ENCODE results near the gene VPS13D. TPM values are rescaled to one million over a fixed set of nuclear protein-coding genes. Genes with fewer than 3 reads are reported as not detected.

Gene VPS13D
- total RNA-seq, 1 experiment from 2014 or later: 29.0 TPM

DNA sequence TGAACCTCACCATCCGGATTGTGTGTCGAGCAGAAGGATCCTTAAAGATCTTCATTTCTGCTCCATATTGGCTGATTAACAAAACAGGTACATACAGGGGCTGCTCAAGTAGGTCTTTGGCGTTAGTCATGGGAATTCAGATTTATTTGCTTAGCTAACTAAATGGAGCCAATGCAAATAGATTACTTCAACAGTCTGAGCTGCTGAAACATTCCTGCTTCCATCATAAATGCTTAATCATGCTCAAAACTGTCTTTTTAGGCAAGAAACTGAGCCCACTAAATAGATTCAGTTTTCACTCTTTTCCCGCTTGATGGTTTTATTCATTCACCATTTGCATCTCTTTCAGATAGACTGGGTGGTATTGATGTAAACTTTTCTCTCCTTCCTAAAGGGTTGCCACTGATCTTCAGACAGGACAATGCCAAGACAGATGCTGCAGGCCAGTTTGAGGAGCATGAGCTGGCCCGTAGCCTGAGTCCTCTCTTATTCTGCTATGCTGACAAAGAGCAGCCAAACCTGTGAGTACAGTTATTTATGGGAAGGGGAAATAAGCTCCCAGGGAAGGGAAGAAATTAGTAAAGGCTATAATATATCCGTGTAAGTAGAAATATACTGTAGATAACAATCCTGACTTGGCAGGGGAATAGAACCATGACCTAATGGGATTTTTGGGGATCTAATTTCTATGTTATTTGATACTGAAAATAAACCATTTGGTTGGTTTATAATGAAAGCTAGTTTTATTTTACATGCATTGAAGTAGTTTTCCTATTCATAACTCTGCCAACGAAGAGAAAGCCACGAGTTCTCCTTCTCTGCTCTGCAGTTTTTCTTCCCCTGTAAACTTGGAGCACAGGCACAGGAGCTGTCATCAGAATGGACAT is 126.4 kb downstream of the VPS13D start:
- Mint-ChIP-seq H3K36me3 (peaks cover 25% of the 10 kb centered on the region), H3K4me3 (no peak overlapping the region), H3K9me3 (no peaks in the 10 kb centered on the region), H3K4me1 (peaks cover 18% of the 10 kb centered on the region), H3K27me3 (ENCODE audit: low read depth) (no peaks in the 10 kb centered on the region), H3K27ac (no peak overlapping the region)
- no peak for TF ChIP-seq ZNF219 (CRISPR knock-in tag; IDR thresholded peaks at IDR 0.05; ENCODE audit: borderline replicate concordance)
- ChIA-PET POLR2A (no interaction called here), CTCF (no interaction called here)
- ATAC-seq (no peak), DNase-seq (ENCODE audit: low spot score) (no peak)

DNA sequence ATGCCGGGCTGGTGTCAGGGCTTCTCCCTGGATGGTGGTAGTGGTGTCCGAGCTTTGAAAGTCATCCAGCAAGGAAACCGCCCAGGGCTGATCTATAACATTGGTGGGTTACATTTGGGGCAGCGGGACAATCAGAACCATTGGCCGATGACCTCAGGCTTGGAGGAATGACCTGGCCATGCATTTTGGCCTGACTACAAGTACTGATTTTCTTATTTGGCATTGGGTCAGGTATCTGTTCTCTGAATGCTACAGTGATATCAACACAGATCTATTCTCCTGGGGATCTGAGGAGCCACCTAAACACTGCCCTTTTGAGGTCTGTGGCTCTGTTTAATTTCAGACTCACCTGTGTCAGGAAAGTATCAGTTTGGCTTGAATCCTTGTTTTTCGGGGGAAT is 128.7 kb downstream of the VPS13D start:
- no peak overlapping the region for H3K27ac Mint-ChIP-seq
- DNase-seq (ENCODE audit: low spot score) (no peak), ATAC-seq (no peak)
- no peak overlapping the region; the same call in 1 of the 2 replicates for H3K4me3 Mint-ChIP-seq
- ChIA-PET POLR2A (no interaction called here), CTCF (interaction anchor here (1.3 kb wide), 1 partner anchor 19 kb away, joined by 6 read pairs; no protein-coding TSS in a partner anchor)
- peaks cover 18% of the 10 kb centered on the region for H3K4me1 Mint-ChIP-seq
- TF ChIP-seq, protein P1, sequence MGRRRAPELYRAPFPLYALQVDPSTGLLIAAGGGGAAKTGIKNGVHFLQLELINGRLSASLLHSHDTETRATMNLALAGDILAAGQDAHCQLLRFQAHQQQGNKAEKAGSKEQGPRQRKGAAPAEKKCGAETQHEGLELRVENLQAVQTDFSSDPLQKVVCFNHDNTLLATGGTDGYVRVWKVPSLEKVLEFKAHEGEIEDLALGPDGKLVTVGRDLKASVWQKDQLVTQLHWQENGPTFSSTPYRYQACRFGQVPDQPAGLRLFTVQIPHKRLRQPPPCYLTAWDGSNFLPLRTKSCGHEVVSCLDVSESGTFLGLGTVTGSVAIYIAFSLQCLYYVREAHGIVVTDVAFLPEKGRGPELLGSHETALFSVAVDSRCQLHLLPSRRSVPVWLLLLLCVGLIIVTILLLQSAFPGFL (CRISPR knock-in tag; IDR thresholded peaks at IDR 0.05; ENCODE audit: borderline replicate concordance): no peak
- no peak for TF ChIP-seq CREM (CRISPR knock-in tag; IDR thresholded peaks at IDR 0.05)
- TF ChIP-seq ZNF121 (CRISPR knock-in tag; IDR thresholded peaks at IDR 0.05): no peak
- H3K27me3 Mint-ChIP-seq (ENCODE audit: low read depth): no peaks in the 10 kb centered on the region
- peaks cover 29% of the 10 kb centered on the region for H3K36me3 Mint-ChIP-seq
- H3K9me3 Mint-ChIP-seq: no peaks in the 10 kb centered on the region

DNA sequence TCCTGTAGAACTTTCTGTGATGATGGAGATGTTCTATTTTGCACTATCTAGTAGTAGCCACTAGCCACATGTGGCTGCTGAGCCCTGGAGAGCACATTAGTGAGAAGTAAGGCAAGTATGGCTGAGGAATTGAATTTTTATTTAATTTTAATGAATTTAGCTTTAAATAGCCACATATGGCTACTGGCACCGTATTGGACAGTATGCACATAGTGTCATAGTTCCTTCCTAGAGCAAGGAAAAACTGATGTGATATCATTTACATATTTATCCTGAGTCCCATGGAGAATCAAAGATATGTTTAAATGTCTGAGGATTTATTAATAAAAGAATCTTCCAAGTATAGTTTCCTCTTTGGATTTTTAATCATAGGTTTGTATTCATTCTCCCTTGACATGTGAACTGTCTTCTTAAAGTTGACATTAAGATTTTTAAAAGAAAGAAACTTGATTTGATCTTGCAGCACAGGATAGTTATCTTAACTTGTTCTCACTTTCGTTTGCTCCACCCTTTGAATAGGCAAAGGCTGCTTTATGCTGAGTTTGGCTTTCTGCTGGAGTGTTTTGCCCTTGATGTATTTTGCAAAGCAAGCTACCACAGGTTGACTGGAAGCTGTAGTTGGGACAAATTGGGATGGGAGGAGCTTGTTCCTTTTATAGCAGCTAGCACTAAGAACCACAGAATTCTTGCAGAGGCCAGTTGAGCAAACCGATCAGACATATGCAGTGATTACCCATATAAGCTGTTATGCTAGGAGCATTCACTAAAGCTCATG is 129.7 kb downstream of the VPS13D start:
- ChIA-PET POLR2A (no interaction called here), CTCF (no interaction called here)
- peaks cover 18% of the 10 kb centered on the region for H3K4me1 Mint-ChIP-seq
- no peak overlapping the region; the same call in 1 of the 2 replicates for H3K27ac Mint-ChIP-seq
- DNase-seq (ENCODE audit: low spot score): no peak
- TF ChIP-seq TP53 (CRISPR knock-in tag; IDR thresholded peaks at IDR 0.05) (no peak), ZNF396 (CRISPR knock-in tag; IDR thresholded peaks at IDR 0.05; ENCODE audit: borderline replicate concordance) (no peak), ZNF317 (CRISPR knock-in tag; IDR thresholded peaks at IDR 0.05; ENCODE audit: borderline replicate concordance, low read depth) (no peak), RORB (CRISPR knock-in tag; IDR thresholded peaks at IDR 0.05) (no peak), TEAD1 (CRISPR knock-in tag; IDR thresholded peaks at IDR 0.05) (no peak), NR3C1 (CRISPR knock-in tag; conservative IDR thresholded peaks at IDR 0.05; ENCODE audit: low read depth) (no peak), ZNF416 (CRISPR knock-in tag; IDR thresholded peaks at IDR 0.05) (no peak), NFE2L1 (CRISPR knock-in tag; IDR thresholded peaks at IDR 0.05) (no peak), RELA (CRISPR knock-in tag; IDR thresholded peaks at IDR 0.05; ENCODE audit: borderline replicate concordance) (no peak), ESRRA (CRISPR knock-in tag; IDR thresholded peaks at IDR 0.05; ENCODE audit: borderline replicate concordance) (no peak), GABPB1 (CRISPR knock-in tag; IDR thresholded peaks at IDR 0.05) (no peak)
- TF ChIP-seq, protein P2, sequence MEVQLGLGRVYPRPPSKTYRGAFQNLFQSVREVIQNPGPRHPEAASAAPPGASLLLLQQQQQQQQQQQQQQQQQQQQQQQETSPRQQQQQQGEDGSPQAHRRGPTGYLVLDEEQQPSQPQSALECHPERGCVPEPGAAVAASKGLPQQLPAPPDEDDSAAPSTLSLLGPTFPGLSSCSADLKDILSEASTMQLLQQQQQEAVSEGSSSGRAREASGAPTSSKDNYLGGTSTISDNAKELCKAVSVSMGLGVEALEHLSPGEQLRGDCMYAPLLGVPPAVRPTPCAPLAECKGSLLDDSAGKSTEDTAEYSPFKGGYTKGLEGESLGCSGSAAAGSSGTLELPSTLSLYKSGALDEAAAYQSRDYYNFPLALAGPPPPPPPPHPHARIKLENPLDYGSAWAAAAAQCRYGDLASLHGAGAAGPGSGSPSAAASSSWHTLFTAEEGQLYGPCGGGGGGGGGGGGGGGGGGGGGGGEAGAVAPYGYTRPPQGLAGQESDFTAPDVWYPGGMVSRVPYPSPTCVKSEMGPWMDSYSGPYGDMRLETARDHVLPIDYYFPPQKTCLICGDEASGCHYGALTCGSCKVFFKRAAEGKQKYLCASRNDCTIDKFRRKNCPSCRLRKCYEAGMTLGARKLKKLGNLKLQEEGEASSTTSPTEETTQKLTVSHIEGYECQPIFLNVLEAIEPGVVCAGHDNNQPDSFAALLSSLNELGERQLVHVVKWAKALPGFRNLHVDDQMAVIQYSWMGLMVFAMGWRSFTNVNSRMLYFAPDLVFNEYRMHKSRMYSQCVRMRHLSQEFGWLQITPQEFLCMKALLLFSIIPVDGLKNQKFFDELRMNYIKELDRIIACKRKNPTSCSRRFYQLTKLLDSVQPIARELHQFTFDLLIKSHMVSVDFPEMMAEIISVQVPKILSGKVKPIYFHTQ (CRISPR knock-in tag; IDR thresholded peaks at IDR 0.05): no peak
- TF ChIP-seq, protein P3, sequence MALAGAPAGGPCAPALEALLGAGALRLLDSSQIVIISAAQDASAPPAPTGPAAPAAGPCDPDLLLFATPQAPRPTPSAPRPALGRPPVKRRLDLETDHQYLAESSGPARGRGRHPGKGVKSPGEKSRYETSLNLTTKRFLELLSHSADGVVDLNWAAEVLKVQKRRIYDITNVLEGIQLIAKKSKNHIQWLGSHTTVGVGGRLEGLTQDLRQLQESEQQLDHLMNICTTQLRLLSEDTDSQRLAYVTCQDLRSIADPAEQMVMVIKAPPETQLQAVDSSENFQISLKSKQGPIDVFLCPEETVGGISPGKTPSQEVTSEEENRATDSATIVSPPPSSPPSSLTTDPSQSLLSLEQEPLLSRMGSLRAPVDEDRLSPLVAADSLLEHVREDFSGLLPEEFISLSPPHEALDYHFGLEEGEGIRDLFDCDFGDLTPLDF (CRISPR knock-in tag; IDR thresholded peaks at IDR 0.05): no peak
- TF ChIP-seq, protein P4, sequence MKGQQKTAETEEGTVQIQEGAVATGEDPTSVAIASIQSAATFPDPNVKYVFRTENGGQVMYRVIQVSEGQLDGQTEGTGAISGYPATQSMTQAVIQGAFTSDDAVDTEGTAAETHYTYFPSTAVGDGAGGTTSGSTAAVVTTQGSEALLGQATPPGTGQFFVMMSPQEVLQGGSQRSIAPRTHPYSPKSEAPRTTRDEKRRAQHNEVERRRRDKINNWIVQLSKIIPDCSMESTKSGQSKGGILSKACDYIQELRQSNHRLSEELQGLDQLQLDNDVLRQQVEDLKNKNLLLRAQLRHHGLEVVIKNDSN (CRISPR knock-in tag; IDR thresholded peaks at IDR 0.05): no peak
- TF ChIP-seq, protein P5, sequence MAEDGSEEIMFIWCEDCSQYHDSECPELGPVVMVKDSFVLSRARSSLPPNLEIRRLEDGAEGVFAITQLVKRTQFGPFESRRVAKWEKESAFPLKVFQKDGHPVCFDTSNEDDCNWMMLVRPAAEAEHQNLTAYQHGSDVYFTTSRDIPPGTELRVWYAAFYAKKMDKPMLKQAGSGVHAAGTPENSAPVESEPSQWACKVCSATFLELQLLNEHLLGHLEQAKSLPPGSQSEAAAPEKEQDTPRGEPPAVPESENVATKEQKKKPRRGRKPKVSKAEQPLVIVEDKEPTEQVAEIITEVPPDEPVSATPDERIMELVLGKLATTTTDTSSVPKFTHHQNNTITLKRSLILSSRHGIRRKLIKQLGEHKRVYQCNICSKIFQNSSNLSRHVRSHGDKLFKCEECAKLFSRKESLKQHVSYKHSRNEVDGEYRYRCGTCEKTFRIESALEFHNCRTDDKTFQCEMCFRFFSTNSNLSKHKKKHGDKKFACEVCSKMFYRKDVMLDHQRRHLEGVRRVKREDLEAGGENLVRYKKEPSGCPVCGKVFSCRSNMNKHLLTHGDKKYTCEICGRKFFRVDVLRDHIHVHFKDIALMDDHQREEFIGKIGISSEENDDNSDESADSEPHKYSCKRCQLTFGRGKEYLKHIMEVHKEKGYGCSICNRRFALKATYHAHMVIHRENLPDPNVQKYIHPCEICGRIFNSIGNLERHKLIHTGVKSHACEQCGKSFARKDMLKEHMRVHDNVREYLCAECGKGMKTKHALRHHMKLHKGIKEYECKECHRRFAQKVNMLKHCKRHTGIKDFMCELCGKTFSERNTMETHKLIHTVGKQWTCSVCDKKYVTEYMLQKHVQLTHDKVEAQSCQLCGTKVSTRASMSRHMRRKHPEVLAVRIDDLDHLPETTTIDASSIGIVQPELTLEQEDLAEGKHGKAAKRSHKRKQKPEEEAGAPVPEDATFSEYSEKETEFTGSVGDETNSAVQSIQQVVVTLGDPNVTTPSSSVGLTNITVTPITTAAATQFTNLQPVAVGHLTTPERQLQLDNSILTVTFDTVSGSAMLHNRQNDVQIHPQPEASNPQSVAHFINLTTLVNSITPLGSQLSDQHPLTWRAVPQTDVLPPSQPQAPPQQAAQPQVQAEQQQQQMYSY (CRISPR knock-in tag; IDR thresholded peaks at IDR 0.05): no peak
- H3K9me3 Mint-ChIP-seq: no peaks in the 10 kb centered on the region
- no peaks in the 10 kb centered on the region for H3K27me3 Mint-ChIP-seq (ENCODE audit: low read depth)
- no peak overlapping the region for H3K4me3 Mint-ChIP-seq
- ATAC-seq: no peak
- peaks cover 34% of the 10 kb centered on the region for H3K36me3 Mint-ChIP-seq

Data from WTC11 (cell line).